ENCODE data around the gene PPP4R3B. TPM values are rescaled to one million over a fixed set of nuclear protein-coding genes. Genes with fewer than 3 reads are reported as not detected.
"Not testable (repeated sequence)": the region's sequence is repeated elsewhere in the genome, so short reads cannot be mapped to it uniquely, and the experiment has no call there.

The PPP4R3B gene
- total RNA-seq, 2 experiments from 2014 or later: 55.4 to 57.2 TPM

- Mint-ChIP-seq H3K4me1 (ENCODE audit: low read depth) (peaks cover 40% of the 10 kb centered on the region), H3K4me3 (no peak overlapping the region), H3K9me3 (no peaks in the 10 kb centered on the region), H3K27ac (peak overlapping the region; percentile 76), H3K27me3 (ENCODE audit: low read depth) (no peaks in the 10 kb centered on the region), H3K36me3 (ENCODE audit: low read depth) (peaks cover 20% of the 10 kb centered on the region)
- intact Hi-C loops (cut with micrococcal nuclease): loop anchor here (2.0 kb wide), 1 partner anchor 55 kb away; no protein-coding TSS in a partner anchor
- CTCF ChIA-PET: interaction anchor here (1.0 to 1.4 kb wide), 2 partner anchors 7 to 9 kb away, joined by 3 to 8 read pairs; no protein-coding TSS in a partner anchor
- no peak for DNase-seq
Measured at GRCh38 chr2:55585451-55586080, 31.9 kb downstream of the PPP4R3B start.

- intact Hi-C loops (cut with micrococcal nuclease): loop anchor here (5.0 kb wide), 1 partner anchor 35 kb away; the partner anchor contains the start of gene PPP4R3B
- H3K27ac Mint-ChIP-seq: peak overlapping the region; percentile 18
- peaks cover 35% of the 10 kb centered on the region for H3K4me1 Mint-ChIP-seq (ENCODE audit: low read depth)
- H3K27me3 Mint-ChIP-seq (ENCODE audit: low read depth): no peaks in the 10 kb centered on the region
- CTCF ChIA-PET: interaction anchor here (0.8 to 1.2 kb wide), 2 partner anchors 16 to 645 kb away, joined by 3 to 4 read pairs; no protein-coding TSS in a partner anchor
- H3K4me3 Mint-ChIP-seq: no peak overlapping the region
- no peaks in the 10 kb centered on the region for H3K9me3 Mint-ChIP-seq
- H3K36me3 Mint-ChIP-seq (ENCODE audit: low read depth): peaks cover 20% of the 10 kb centered on the region
- no peak for DNase-seq
Measured at GRCh38 chr2:55581874-55582547, 35.4 kb downstream of the PPP4R3B start.

GRCh38 chr2:55581435-55581834 is 36.0 kb downstream of the PPP4R3B start:
- intact Hi-C loops (cut with micrococcal nuclease): loop anchor here (5.0 kb wide), 1 partner anchor 36 kb away; the partner anchor contains the start of gene PPP4R3B
- Mint-ChIP-seq H3K27me3 (ENCODE audit: low read depth) (no peaks in the 10 kb centered on the region), H3K36me3 (ENCODE audit: low read depth) (peaks cover 22% of the 10 kb centered on the region), H3K27ac (peak overlapping the region; percentile 18), H3K4me1 (ENCODE audit: low read depth) (peaks cover 29% of the 10 kb centered on the region), H3K4me3 (no peak overlapping the region), H3K9me3 (no peaks in the 10 kb centered on the region)
- DNase-seq: no peak
- CTCF ChIA-PET: interaction anchor here (0.8 to 1.2 kb wide), 2 partner anchors 15 to 645 kb away, joined by 3 to 4 read pairs; no protein-coding TSS in a partner anchor

DNA sequence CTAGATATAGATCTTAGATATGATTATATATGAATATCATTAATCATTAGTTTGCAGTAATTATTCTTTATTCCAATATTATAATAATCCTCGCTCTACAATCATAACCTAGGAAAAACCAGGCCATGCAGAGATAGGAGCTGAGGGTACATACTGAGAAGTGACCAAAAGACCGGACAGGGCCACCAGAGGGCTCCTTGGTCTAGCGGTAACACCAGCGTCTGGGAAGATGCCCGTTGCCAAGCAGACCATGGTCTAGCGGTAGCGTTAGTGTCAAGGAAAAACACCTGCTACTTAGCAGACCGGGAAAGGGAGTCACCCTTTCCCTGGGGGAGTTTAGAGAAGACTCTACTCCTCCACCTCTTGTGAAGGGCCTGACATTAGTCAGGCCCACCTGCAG is 48.4 kb downstream of the PPP4R3B start:
- DNase-seq; H3K9me3 Mint-ChIP-seq; H3K27me3 Mint-ChIP-seq (ENCODE audit: low read depth); H3K4me3 Mint-ChIP-seq; intact Hi-C loops (cut with micrococcal nuclease); H3K27ac Mint-ChIP-seq: not testable (repeated sequence)
- H3K4me1 Mint-ChIP-seq (ENCODE audit: low read depth): peaks cover 17% of the 10 kb centered on the region
- H3K36me3 Mint-ChIP-seq (ENCODE audit: low read depth): peaks cover 34% of the 10 kb centered on the region
- CTCF ChIA-PET: interaction anchor here (1.0 kb wide), 1 partner anchor 12 kb away, joined by 4 read pairs; no protein-coding TSS in a partner anchor

- CTCF ChIA-PET: interaction anchor here (1.2 kb wide), 1 partner anchor 16 kb away, joined by 3 read pairs; no protein-coding TSS in a partner anchor
- H3K4me3 Mint-ChIP-seq: no peak overlapping the region
- peaks cover 2% of the 10 kb centered on the region for H3K9me3 Mint-ChIP-seq
- peaks cover 43% of the 10 kb centered on the region for H3K36me3 Mint-ChIP-seq (ENCODE audit: low read depth)
- no peak overlapping the region for H3K27ac Mint-ChIP-seq
- H3K27me3 Mint-ChIP-seq (ENCODE audit: low read depth): no peaks in the 10 kb centered on the region
- DNase-seq: no peak
- peaks cover 17% of the 10 kb centered on the region for H3K4me1 Mint-ChIP-seq (ENCODE audit: low read depth)
- intact Hi-C loops (cut with micrococcal nuclease): no loop called here
Measured at GRCh38 chr2:55567298-55567697, 50.1 kb downstream of the PPP4R3B start.

DNA sequence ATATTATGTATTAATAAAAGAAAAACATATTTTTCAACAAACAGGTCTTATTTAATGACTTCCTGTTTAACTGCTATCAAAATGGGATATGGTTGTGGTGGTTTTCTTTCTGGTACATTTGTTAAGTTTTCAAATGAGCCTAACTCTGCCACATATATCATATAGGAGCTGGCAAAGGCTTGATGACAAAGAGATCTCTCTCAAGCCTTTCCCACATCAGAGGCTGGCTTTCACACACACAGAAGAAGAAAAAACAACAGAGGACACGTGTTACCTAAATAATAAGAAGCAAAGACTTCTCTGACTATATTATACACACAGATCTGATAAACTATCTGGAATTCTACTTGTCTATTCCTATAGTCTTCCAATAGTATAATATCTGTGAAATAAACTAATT is 51.8 kb downstream of the PPP4R3B start:
- intact Hi-C loops (cut with micrococcal nuclease): no loop called here
- Mint-ChIP-seq H3K4me3 (no peak overlapping the region), H3K9me3 (peaks cover 14% of the 10 kb centered on the region), H3K4me1 (ENCODE audit: low read depth) (peaks cover 17% of the 10 kb centered on the region), H3K27me3 (ENCODE audit: low read depth) (no peaks in the 10 kb centered on the region), H3K36me3 (ENCODE audit: low read depth) (peaks cover 59% of the 10 kb centered on the region), H3K27ac (peak overlapping the region; percentile 31)
- no peak for DNase-seq
- CTCF ChIA-PET: interaction anchor here (0.9 kb wide), 1 partner anchor 16 kb away, joined by 4 read pairs; no protein-coding TSS in a partner anchor

DNA sequence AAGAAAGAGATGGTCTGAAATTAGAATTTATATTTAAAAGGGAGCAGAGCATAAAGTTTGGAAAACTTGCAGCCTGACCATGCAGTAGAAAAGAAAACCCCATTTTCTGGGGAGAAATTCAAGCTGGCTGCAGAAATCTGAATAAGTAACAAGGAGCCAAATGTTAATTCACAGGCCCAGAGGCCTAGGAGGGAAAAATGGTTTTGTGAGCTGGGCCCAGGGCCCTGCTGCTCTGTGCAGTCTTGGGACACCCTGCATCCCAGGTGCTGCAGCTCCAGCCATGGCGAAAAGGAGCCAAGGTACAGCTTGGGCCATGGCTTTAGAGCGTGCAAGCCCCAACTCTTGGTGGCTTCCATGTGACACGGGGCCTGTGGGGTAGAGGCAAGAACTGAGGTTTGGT is 56.6 kb downstream of the PPP4R3B start:
- CTCF ChIA-PET: no interaction called here
- intact Hi-C loops (cut with micrococcal nuclease): no loop called here
- Mint-ChIP-seq H3K27me3 (ENCODE audit: low read depth) (no peaks in the 10 kb centered on the region), H3K4me3 (no peak overlapping the region), H3K4me1 (ENCODE audit: low read depth) (peaks cover 4% of the 10 kb centered on the region), H3K36me3 (ENCODE audit: low read depth) (peaks cover 56% of the 10 kb centered on the region), H3K27ac (no peak overlapping the region), H3K9me3 (peaks cover 14% of the 10 kb centered on the region)
- no peak for DNase-seq

- CTCF ChIA-PET: interaction anchor here (0.7 kb wide), 1 partner anchor 12 kb away, joined by 4 read pairs; no protein-coding TSS in a partner anchor
- Mint-ChIP-seq H3K27ac (no peak overlapping the region), H3K36me3 (ENCODE audit: low read depth) (peaks cover 47% of the 10 kb centered on the region), H3K9me3 (peaks cover 10% of the 10 kb centered on the region), H3K4me3 (no peak overlapping the region), H3K27me3 (ENCODE audit: low read depth) (no peaks in the 10 kb centered on the region), H3K4me1 (ENCODE audit: low read depth) (no peaks in the 10 kb centered on the region)
- DNase-seq: no peak
- intact Hi-C loops (cut with micrococcal nuclease): no loop called here
Measured at GRCh38 chr2:55556809-55557208, 60.6 kb downstream of the PPP4R3B start.

GRCh38 chr2:55555977-55556376 is 61.4 kb downstream of the PPP4R3B start:
- no peak overlapping the region for H3K27ac Mint-ChIP-seq
- peaks cover 39% of the 10 kb centered on the region for H3K36me3 Mint-ChIP-seq (ENCODE audit: low read depth)
- CTCF ChIA-PET: no interaction called here
- H3K4me3 Mint-ChIP-seq: no peak overlapping the region
- H3K4me1 Mint-ChIP-seq (ENCODE audit: low read depth): no peaks in the 10 kb centered on the region
- peaks cover 3% of the 10 kb centered on the region for H3K9me3 Mint-ChIP-seq
- H3K27me3 Mint-ChIP-seq (ENCODE audit: low read depth): no peaks in the 10 kb centered on the region
- no peak for DNase-seq
- intact Hi-C loops (cut with micrococcal nuclease): no loop called here

DNA sequence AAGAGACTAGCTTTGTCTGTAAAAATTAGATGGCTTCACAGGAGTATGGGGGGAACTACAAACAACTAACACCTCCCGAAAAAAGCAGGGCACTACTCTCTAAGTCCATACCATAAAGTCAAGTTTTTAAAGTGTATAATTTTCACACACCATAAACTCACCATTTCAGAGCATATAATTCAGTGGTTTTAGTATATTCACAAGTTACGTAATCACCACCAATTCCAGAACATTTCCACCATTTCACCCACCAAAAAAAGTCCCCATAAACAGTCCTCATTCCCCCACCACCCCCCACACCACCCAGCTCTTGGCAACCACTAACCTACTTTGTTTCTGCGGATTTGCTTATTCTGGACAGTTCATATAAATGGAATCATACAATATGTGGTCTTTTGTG is 64.1 kb downstream of the PPP4R3B start:
- H3K36me3 Mint-ChIP-seq (ENCODE audit: low read depth): peaks cover 24% of the 10 kb centered on the region

DNA sequence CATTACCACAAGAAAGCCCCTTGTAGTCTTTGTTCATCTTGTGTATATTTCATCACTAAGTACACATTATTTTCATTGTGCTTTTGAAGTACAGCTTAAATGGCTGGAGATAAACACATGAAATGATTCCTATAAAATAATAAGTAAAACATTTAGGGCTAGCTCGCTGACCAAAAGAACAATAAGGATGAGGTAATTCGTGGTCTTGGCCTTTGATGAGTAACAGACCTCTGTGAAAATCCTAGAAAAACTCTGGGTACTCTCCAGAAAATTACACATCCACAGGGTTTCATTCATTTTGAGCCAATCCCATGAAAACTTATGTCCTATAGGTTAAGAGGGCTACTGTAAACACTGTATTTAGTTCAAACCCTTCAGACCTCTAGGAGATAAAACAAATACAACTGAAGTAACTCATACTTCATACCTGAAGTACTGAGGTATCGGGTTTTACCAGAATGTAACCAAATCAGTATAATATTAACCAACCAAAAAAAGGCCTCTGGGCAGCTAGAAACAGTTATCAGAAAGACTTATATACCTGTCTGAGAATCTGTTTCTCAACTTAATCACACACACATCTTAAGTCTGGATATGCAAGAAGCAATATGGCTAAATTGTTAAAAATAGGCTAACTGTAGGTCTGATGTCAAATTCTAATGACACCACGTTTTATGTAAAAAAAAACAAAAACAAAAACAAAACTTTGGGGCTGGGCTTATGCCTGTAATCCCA is 66.9 kb downstream of the PPP4R3B start:
- CTCF ChIA-PET: no interaction called here
- Mint-ChIP-seq H3K4me3 (no peak overlapping the region), H3K27me3 (ENCODE audit: low read depth) (no peaks in the 10 kb centered on the region), H3K36me3 (ENCODE audit: low read depth) (peaks cover 24% of the 10 kb centered on the region), H3K27ac (no peak overlapping the region), H3K4me1 (ENCODE audit: low read depth) (no peaks in the 10 kb centered on the region), H3K9me3 (no peaks in the 10 kb centered on the region)
- DNase-seq: no peak
- intact Hi-C loops (cut with micrococcal nuclease): no loop called here

More for the DNA sequence above, 64.1 kb downstream of the PPP4R3B start:
- CTCF ChIA-PET: interaction anchor here (1.1 kb wide), 1 partner anchor 25 kb away, joined by 3 read pairs; no protein-coding TSS in a partner anchor
- DNase-seq: no peak
- Mint-ChIP-seq H3K27ac (peak overlapping the region; percentile 8), H3K4me3 (no peak overlapping the region), H3K9me3 (no peaks in the 10 kb centered on the region), H3K4me1 (ENCODE audit: low read depth) (no peaks in the 10 kb centered on the region), H3K27me3 (ENCODE audit: low read depth) (no peaks in the 10 kb centered on the region)
- intact Hi-C loops (cut with micrococcal nuclease): no loop called here

DNA sequence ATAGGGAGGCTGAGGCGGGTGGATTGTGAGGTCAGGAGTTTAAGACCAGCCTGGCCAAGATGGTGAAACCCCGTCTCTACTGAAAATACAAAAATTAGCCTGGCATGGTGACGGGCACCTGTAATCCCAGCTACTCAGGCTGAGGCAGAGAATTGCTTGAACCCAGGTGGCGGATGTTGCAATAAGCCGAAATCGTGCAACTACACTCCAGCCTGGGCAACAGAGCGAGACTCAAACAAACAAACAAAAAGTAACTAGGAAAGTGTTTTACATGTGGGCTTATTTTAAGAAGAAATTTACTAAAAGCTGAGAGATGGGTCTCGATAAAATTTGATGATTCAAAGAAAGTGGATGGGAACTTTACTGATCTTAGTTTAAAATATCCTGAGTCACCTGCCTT is 69.7 kb downstream of the PPP4R3B start:
- peak overlapping the region; percentile 59 for H3K27ac Mint-ChIP-seq
- H3K4me1 Mint-ChIP-seq (ENCODE audit: low read depth); H3K27me3 Mint-ChIP-seq (ENCODE audit: low read depth); H3K4me3 Mint-ChIP-seq; intact Hi-C loops (cut with micrococcal nuclease); H3K9me3 Mint-ChIP-seq; DNase-seq: not testable (repeated sequence)
- H3K36me3 Mint-ChIP-seq (ENCODE audit: low read depth): peaks cover 19% of the 10 kb centered on the region
- CTCF ChIA-PET: interaction anchor here (0.6 kb wide), 1 partner anchor 41 kb away, joined by 4 read pairs; no protein-coding TSS in a partner anchor
